Effector CD8-positive, alpha-beta T cell (primary cell): Measurements from ENCODE around the gene CDK9.

ENCODE experiments used
- DNase-seq: peaks from one replicate; lab custom pipeline; 2025; lab: John Stamatoyannopoulos, UW

CDK9 gene

GRCh38 chr9:127761491-127761956 is 24.3 kb upstream of the CDK9 start:
- DNase-seq = no peak

GRCh38 chr9:127762111-127762676 is 23.6 kb upstream of the CDK9 start:
- no peak for DNase-seq

DNA sequence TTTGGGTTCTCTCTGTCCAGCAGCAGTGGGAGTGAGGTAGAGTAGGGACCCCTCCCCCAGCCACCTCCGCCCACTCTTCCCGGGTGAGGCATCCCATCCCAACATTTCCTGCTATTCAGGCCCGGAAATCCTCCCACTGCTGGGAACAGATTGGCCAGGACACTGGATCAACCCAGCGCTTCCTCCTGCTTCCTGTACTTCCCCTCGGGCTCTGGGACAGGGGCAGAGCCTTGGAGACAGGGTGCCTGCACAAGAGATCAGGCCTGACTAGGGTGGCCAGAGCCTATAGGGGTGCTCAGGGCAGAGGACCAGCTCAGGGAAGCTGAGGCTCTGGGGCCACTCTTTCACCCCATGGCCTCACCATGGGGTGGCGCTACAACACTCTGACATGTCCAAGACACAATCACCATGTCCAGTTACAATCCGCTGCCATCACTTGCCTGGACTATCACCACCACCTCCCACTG is 21.9 kb upstream of the CDK9 start:
- DNase-seq = no peak

GRCh38 chr9:127765418-127765817 is 20.4 kb upstream of the CDK9 start:
- DNase-seq = no peak

DNA sequence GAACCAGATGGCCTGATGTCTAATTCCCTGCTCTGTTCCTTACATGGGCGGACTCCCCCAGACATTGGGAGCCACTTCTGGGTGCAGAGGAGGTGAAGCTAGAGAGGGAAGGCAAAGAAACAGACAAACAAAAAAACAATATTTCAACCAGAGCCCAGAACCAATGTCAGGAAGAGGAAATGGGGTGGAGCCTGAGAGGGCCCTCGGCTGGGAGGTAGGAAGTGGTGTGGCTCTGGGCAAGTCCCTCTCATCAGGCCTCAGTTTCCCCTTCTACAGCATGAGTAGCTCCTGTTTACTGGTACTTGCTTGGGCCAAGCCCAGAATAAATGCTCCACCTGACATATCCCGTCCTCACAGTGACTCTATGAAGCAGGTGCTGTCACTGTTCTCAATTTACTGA is 18.4 kb upstream of the CDK9 start:
- DNase-seq = no peak

- no peak for DNase-seq
Observed at GRCh38 chr9:127767909-127768331, 17.9 kb upstream of the CDK9 start.

- no peak for DNase-seq
Observed at GRCh38 chr9:127768698-127769097, 17.1 kb upstream of the CDK9 start.

GRCh38 chr9:127769101-127769500 is 16.7 kb upstream of the CDK9 start:
- no peak for DNase-seq

DNA sequence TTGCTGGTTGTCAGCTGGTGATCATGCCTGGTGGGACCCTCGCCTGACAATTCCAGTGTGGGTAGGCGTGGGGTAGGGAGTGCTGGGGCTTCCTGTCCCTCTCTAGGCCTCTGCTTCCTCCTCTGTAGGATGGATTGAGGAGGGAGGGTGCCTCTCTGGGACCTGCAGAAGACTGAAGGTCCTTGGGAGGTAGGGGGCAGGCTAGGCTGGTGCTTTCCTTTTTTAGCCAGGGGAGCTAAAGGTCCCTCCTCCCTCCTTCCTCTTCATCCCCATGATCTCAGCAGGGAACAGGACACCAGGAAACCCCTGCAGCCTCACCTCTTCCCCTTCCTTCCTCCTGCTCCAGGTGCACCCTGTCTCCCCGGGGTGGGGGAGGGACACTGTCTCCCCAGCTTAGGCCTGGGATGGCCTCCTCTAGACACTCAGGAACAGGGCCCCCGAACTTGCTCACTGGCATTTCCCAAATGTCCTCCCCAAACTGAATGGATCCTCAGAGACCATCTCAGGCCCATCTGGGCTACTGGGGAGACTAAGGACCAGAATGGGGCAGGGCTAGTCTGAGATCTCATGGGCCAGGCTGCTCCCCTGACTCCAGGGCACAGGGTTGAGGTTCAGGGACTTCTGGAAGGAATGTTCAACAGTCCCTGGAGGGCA is 15.8 kb upstream of the CDK9 start:
- no peak for DNase-seq

DNA sequence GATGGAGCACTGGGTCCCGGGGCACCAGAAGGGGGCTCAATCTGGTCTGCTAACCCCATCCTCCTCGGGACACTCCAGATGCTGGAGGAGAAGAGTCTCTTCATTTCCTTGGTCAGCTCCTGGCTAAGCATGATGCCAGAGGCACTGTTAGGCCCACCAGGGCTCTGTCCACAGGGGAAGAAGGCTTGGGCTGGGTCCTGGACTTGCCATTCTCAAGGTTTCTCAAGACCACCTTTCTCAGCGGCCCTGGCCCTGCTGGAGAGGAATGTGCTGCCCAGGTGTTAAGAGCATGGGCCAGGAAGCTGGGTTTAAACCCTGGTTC is 15.3 kb upstream of the CDK9 start:
- no peak for DNase-seq

DNA sequence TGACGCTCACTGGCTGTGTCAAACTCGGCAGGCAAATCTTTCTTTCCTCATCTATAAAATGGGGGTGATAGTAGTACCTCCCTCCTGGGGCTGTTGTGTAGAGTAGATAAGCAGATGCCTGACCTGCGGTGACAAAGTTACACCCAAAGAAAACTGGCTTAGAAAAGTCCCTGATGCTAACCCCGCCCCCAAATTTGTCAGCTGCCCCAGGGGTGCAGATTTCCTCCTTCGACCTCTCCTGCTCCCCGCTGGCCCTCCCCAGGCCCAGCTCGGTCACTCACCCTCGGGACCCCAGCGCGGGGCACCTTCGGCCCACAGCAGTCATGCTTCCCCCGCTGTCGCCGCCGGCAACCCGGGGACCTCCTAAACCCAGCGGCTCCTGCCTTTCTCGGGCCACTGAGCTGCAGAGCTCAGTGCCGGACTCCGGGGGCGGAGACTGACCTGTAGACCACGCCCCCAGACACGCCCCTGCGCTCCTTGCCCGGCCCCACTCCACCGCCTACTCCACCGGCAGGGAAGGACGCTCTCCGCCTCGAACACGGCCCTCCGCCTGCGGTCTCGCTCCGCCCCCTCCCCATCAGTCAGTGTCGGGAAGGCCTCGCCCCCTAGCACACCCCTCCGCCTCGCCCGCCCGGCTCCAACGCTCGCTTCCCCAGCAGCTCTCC is 14.8 kb upstream of the CDK9 start:
- peak; percentile 88 for DNase-seq

GRCh38 chr9:127771570-127772189 is 14.2 kb upstream of the CDK9 start:
- no peak for DNase-seq

DNA sequence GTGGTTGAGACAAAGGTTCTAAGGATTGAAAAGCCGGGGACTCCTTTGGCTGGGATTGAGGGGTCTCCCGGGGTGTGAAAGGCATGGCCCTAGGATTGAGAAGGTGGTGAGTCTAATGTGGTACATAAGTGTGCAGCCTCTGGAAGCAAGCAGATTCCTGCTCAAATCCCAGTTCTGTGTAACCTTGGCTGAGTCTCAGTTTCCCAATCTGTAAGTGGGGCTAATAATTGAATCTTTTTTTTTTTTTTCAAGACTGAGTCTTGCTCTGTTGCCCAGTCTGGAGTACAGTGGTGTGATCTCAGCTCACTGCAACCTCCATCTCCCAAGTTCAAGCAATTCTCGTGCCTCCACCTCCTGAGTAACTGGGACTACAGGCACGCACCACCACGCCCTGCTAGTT is 13.2 kb upstream of the CDK9 start:
- no peak for DNase-seq

GRCh38 chr9:127773272-127773671 is 12.6 kb upstream of the CDK9 start:
- DNase-seq = no peak

- DNase-seq = no peak
Observed at GRCh38 chr9:127773981-127774380, 11.9 kb upstream of the CDK9 start.

DNA sequence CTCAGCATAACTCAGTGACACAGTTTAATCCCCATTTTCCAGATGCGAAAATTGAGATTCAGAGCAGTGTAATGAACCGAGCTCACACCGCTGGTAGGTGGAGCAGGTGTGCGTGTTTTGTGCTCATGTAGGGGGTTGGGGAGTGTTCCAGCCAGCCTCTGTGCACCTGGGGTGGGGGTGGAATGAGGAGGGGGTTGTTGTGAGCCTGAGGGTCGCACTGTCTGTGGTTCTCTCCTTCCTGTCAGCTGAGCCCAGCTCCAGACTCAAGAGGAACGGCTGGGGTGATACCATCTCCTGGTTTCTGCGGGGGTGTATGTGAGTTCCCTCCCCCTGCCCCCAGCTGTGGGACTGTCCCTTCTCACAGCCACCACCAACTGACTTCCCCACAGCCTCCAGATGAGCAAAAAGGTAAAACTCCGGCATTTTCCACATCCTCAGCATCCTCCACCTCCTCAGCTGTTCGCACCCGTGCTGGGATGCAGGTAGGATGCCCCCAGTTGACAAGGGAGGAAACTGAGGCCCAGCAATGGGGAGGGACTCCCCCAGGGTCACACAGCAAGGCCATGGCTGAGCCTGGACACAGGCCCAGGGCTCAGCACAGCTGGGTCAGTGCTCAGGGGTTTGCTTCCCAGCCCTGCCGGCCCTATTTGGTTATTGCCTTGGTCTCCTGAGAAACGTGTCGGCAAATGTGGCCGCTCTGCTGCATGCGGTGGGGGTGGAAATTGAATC is 9.5 kb upstream of the CDK9 start:
- peak; percentile 54 for DNase-seq

- no peak for DNase-seq
Observed at GRCh38 chr9:127776924-127777289, 8.9 kb upstream of the CDK9 start.

- no peak for DNase-seq
Observed at GRCh38 chr9:127777368-127777980, 8.4 kb upstream of the CDK9 start.

DNA sequence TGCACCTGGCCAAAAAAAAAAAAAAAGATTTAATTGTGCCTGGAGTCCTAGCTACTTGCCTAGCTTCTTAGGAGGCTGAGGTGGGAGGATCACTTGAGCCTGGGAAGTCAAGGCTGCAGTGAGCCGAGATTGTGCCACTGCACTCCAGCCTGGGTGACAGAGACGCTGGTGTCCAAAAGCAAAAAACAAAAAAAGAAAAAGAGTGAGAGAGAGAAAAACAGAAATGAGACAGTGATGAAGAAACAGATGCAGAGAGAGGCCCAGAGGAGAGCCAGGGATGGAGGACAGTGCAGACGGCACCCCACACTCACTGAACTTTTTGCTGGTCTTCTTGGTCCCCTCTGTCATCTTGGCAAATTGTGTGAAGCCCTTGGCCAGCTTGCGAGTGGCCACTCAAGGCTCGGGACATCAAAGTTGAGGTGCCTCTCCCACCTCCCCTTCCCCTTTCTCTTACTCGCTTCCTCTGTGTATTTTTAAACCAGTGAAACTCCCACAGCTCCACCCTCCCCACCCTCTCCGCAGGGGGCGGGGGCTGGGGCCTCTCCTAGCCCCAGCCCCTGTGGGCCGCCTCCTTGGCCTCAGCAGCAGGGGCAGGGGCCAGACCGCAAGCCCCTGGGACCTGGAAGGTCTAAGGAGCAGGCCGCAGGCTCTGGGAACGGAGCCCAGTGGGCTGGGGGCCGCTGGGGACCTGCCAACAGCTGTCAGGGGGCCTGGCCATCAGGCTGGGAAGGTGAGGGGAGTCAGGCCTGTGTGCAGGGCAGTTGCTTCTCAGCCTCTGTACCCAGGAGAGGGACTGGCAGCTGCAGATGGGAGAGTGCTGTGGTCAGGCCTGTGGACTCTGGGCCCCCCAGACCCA is 7.3 kb upstream of the CDK9 start, which contains the start of gene SH2D3C:
SH2D3C (minus strand) TSS at position 387 of the 856 bp plus-strand sequence; CDS start at position 348, 39 bp downstream.
- no peak for DNase-seq

DNA sequence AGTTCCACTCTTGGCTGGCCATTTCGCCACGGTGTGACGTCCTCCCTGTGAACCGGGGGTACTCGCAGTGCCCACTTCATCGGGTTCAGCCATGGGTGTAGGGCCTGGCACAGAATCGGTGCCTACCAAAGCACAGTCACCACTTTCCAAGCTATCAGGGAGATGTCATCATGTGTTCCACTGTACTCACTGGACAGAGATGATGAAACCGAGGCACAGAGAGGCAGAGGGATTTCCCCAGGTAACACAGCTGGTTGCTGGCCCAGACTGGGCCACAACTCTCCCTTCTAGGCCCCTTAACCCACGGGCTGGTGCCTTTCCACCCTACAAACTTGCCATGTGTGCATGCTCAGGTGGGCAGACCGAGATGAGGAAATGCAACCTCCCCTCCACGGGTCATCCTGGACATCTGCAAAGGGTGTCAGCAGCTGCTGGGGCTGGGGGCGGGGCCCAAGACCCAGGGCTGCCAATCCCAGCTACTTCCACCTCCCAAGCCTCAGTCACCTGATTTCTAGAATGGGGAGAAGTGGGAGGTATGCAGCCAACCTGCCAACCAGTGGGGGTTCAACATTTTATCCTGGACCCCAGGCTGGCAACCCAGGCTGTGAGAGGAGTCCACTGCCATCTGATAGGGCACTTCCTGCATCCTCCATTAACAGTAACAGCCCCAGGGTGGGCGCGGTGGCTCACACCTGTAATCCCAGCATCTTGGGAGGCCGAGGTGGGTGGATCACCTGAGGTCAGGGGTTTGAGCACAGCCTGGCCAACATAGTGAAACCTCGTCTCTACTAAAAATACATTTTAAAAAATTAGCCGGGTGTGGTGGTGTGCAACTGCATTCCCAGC is 6.5 kb upstream of the CDK9 start:
- no peak for DNase-seq
